HG02943 (cell line): ENCODE results near the gene SLC6A19.
"Not testable (repeated sequence)": the region's sequence is repeated elsewhere in the genome, so short reads cannot be mapped to it uniquely, and the experiment has no call there.

Experiments used
- ATAC-seq: cut with Tn5 transposase; IDR thresholded peaks from one replicate; pipeline ENCODE4 v1.9.1; 2021; ENCODE audit warnings: mild to moderate bottlenecking, low read depth, moderate library complexity; ENCODE audit not compliant: unreplicated experiment

The SLC6A19 gene

DNA sequence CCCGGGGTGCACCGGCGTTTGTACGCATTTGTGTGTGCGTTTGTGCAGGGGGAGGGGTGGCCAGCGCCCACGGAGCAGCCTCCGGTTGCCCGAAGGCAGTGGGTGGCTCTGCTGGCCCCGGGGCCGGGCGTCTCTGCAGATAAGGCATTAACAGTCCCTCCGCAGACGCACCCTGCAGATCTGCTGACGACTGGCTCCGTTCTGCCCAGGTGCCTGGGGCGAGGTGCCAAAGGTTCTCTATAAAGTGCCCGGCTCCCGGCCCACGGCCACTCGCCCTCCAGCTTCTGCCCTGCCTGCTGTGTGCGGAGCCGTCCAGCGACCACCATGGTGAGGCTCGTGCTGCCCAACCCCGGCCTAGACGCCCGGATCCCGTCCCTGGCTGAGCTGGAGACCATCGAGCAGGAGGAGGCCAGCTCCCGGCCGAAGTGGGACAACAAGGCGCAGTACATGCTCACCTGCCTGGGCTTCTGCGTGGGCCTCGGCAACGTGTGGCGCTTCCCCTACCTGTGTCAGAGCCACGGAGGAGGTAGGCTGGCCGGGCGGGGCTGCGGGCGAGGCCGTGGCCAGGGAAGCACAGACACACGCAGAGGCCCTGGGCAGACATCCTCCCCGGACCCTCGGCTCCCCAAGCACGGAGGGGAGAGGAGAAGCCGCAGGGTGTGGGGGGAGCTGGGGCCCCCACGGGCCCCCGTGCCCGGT lies at the start of gene SLC6A19:
Gene SLC6A19 (plus strand): TSS at position 269 of the 699 bp plus-strand sequence. CDS start 56 bp downstream, at position 325.
- ATAC-seq, result no peak

- ATAC-seq, result peak; percentile 57
These were observed 49.2 kb upstream of the SLC6A19 start for GRCh38 chr5:1152156-1152555.

DNA sequence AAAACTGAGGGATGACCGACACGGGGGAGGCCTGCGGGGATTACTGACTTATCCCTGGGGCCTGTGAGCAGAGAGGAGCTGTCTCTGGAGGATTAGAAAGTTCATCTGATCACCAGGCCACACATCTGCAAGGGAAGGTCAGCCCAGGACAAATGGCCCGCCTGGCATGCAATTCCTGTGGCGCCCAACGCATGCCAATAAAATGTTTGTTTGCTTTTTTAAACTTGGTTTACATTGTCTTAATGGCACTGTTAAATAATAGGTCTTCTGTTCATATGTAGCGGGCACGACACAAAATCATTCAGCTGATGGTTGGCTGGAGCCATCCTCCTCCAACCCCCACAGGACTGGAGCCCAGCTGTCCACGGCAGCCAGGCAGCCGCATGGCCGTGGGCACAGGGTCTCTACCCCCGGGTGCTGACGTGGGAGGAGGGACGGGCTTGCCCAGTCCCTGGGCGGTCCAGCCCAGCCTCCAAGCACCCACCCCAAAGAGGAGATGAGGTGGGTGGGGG lies 48.6 kb upstream of the SLC6A19 start:
- no peak for ATAC-seq

- no peak for ATAC-seq
These were observed 48.0 kb upstream of the SLC6A19 start for GRCh38 chr5:1153428-1153827.

DNA sequence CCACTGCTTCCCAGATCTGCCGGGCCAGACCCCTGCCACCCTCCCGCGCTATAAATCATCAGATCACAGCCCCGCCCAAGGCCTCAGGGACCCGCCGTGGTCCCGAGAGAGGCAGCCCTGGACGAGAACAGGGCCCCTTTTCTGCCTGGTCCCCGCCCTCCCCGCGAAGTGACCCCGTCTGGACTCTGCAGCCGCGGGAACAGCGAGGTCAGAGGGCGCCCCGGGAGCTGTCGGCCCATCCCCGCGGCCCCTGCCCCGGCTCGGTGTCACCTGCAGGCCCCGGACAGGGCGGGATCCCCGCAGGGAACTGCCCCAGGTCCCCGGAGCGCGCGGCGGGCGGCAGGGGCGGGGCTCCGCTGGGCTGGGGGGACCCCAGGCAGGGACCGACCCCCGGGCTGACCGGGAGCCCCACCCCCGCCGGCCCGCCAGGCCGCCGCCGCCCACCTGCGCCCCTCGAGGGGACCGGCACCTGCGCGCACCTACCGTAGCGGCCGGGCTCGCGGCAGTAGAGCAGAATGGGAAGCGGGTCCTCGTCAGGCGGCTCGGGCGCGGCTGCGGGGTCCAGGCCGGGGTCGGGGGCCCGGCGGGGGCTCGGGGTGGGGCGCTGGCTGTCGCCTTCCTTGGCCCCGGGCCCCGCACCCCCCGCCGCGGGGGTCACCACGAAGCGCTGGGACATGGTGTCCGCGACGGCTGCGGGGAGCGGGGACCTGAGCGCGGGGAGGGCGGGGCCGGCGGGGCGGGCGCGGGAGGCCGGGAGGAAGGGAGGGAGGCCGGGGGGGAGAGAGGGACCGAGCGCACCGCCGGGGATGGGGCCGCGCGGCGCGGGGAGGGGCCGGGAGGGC lies 46.0 kb upstream of the SLC6A19 start:
- ATAC-seq, result no peak

- ATAC-seq, result no peak
These were observed 45.2 kb upstream of the SLC6A19 start for GRCh38 chr5:1156033-1156753.

- no peak for ATAC-seq
These were observed 44.5 kb upstream of the SLC6A19 start for GRCh38 chr5:1156754-1157460.

DNA sequence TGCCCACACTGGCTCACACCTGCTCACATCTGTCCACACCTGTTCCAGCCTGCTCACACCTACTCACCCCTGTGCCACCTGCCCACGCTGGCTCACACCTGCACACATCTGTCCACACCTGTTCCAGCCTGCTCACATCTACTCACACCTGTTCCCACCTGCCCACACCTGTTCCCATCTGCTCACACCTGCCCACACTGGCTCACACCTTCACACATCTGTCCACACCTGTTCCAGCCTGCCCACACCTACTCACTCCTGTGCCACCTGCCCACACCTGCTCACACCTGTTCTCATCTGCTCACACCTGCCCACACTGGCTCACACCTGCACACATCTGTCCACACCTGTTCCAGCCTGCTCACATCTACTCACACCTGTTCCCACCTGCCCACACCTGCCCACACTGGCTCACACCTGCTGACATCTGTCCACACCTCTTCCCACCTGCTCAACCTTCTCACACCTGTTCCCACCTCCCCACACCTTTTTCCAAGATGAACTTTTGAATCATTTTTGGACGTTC lies 43.9 kb upstream of the SLC6A19 start:
- not testable (repeated sequence) for ATAC-seq

DNA sequence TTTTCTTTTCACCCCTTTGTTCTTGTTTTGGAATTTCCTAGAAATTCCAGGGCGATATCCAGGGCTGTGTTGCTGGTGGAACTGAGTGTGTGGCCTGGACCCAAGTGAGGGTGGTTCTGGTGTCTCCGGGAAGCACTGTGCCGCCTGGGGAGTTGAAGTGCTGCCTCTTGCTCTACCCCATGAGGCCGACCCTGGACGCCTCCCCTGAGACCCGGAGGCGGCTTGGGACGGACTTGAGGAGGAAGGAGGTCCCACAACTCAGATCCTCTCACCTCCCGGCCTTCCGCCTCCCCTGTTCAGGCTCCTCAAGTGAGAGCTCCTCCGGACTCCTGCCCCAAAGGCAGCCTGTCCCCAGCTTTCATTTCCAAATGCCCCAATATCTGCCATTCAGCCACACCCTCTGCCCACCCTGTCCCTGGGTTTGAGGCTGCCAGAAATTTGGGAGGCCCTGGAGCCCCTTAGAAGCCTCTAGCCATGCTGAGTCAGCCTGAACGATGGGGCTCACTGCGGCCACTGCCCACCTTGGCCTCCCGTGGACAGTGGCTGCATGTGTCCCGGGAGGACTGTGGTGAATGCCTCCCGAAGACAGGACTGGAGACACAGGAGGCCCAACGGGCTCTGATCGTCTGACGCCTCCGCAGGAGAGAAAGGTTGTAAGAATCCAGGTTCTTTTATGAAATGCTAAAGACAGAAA lies 42.6 kb upstream of the SLC6A19 start:
- no peak for ATAC-seq

DNA sequence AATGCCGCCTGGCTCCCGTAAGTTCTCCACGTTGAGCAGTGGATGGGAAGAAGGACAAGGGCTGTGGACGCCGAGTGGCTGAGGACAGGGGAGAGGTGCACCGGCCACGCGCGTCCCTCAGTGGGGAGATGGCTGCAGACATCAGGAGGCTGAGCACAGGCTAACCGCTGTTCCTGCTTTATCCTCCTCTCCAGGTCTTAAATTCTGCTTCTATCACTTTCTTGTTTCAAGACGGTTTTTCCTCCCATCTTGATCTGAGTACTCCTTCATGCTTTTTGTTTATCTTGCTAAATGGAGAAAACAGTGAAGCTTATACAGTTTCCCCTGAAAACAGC lies 42.1 kb upstream of the SLC6A19 start:
- no peak for ATAC-seq

GRCh38 chr5:1159774-1160406 lies 41.5 kb upstream of the SLC6A19 start:
- no peak for ATAC-seq

- ATAC-seq, result no peak
These were observed 40.1 kb upstream of the SLC6A19 start for GRCh38 chr5:1161108-1161832.

DNA sequence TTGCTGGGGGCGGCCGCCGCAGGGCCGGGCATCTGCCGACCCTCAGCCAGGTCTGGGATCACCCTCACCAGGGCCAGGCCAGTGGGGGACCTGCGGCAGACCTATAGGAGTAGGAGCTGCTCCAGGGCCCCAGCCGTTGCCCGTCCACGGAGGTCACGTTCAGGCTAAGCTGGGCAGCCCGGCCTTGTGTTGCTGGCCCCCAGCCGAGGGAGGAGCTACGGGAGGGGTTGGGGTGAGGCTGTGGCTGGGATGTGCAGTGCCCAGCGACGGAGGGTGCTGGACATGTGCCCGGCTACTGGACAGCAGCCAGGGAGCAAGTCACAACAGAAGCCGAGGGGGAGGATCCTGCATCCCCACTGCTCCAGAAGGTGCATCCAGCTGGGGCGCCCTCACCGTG lies 39.6 kb upstream of the SLC6A19 start:
- no peak for ATAC-seq

DNA sequence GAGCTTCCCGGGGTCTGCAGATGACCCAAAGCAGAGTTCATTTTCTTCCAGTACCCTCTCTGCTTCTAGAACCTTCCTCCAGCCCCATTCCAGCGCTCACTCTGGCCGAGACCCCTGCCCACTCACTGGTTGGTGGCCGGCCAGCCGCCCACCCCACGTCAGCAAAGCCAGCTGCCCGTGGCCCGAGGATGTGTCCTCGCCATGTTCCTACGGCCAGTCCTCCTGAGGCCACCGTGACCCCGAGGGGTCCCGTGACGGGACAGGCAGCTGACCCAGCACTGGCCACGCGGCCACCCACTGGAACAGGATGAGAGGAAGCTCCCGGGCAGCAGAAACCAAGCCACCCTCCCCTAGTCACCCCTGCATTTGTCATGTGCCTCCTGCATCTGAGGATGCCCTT lies 39.1 kb upstream of the SLC6A19 start:
- no peak for ATAC-seq

DNA sequence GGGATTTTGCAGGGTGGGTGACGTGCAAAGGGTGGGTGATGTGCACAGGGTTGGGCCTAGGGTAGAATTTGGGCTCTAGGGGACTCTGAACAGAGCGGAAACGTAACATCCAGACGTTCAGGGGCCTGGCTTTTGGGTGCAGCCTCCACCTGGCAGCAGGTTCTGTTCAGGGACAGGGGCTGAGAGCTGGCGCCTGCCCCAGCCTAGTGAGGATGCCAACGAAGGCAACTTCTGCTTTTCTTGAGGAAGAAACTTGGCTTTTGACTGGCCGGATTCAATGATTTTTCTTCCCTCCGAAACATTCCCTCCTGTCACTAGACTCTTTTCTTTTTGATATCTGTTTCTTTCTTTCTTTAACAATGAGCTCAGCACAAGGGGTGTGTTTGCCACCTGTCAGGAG lies 38.6 kb upstream of the SLC6A19 start:
- no peak for ATAC-seq

DNA sequence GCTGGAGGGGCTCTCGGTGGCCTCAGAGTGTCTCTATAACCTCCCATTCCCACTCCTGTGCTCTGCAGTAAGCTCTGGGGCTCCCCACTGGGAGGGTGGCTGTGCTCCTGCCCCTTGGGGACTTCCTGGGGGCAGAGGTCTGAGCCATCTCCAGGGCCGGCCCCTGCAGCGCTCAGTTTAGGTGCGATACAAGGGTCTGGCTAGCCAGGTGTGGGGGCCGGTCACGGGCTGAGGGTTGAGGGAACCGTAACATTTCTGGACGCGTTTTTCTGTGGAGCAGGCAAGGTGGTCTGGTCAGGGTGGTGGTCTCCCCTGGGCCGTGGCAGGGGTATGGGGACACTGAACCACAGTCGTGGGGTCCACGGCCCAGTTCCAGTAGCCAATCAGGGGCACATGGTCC lies 38.0 kb upstream of the SLC6A19 start:
- no peak for ATAC-seq

DNA sequence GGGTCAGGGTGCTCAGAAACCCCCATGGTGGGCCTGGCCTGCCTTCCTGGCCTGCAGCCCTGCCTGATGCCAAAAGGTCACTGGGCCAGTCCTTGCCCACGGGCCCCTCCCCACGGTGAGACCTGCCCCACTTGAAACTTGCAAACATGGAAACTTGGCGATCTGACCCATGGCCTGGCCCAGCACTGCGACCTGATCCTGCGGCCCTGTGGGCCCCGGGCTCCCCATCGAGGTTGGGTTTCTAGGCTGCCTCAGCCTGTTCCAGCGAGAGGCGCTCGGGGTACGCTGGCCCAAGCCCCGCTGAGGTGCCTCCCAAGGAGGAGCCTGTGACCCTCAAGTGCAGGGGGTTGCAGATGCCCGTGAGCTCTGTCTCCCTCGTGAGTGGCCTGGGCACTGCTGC lies 37.5 kb upstream of the SLC6A19 start:
- ATAC-seq, result no peak
